ENCODE data around the gene ZRANB3. TPM values are rescaled to one million over a fixed set of nuclear protein-coding genes. Genes with fewer than 3 reads are reported as not detected.
"Not testable (repeated sequence)": the region's sequence is repeated elsewhere in the genome, so short reads cannot be mapped to it uniquely, and the experiment has no call there.

ZRANB3 gene
- total and polyA plus RNA-seq, 10 donors: 2.2 to 11.1 (median 6.9) TPM

- H3K4me3 ChIP-seq: no peak overlapping the region
- H3K9me3 ChIP-seq: no peaks in the 10 kb centered on the region
- intact Hi-C loops (cut with DNase I; ENCODE audit: low total_unique reads): no loop called here
- no peak overlapping the region for H3K27ac ChIP-seq
- peaks cover 0 to 5% (median 0%) of the 10 kb centered on the region in 6 donors for H3K36me3 ChIP-seq
- no peaks in the 10 kb centered on the region for H3K27me3 ChIP-seq (replicated peaks in 1 of 7)
- no peaks in the 10 kb centered on the region for H3K4me1 ChIP-seq
- DNase-seq: no peak
- WGBS, 5 donors: 92 to 95% (median 93%) methylated on average over 5 of the region's 5 CpGs
- no peak for TF ChIP-seq POLR2A (IDR thresholded peaks at IDR 0.05)
- no peak for TF ChIP-seq POLR2AphosphoS5 (IDR thresholded peaks at IDR 0.05)
- no peak for TF ChIP-seq CTCF (IDR thresholded peaks at IDR 0.05 in 8 of 11, conservative IDR thresholded peaks at IDR 0.05 in 3 of 11)
These were observed 20.3 kb upstream of the ZRANB3 start for GRCh38 chr2:135551356-135551755.

DNA sequence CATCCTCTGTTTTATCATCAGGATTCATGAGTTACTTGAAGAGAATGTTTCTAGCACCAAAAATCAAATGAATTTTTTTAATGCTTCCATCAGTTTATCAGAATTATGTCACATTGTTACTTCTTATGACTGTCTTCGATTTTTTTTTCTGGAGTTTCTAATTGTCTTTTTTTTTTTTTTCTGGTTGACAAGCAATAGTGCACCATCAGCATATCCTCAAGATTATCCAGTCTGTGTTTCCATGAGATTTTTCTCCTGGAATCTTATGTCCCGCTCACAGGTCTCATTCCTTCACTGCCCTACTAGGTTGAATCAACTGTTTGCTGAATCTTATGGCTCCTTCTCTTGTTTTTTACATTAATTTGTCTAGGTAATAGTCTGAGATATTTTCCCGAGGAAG, 16.3 kb upstream of the ZRANB3 start:
- WGBS, 5 donors: 94 to 97% (median 95%) methylated on average over 3 of the region's 3 CpGs
- H3K27me3 ChIP-seq (replicated peaks in 1 of 7): no peaks in the 10 kb centered on the region
- no peak for TF ChIP-seq POLR2A (IDR thresholded peaks at IDR 0.05)
- TF ChIP-seq CTCF (IDR thresholded peaks at IDR 0.05 in 8 of 11, conservative IDR thresholded peaks at IDR 0.05 in 3 of 11): no peak
- DNase-seq: no peak
- no peak overlapping the region for H3K4me3 ChIP-seq
- H3K27ac ChIP-seq: no peak overlapping the region
- H3K9me3 ChIP-seq: no peaks in the 10 kb centered on the region
- intact Hi-C loops (cut with DNase I; ENCODE audit: low total_unique reads): no loop called here
- H3K4me1 ChIP-seq: no peaks in the 10 kb centered on the region
- no peaks in the 10 kb centered on the region for H3K36me3 ChIP-seq

- H3K27me3 ChIP-seq (replicated peaks in 1 of 7): no peaks in the 10 kb centered on the region
- DNase-seq: no peak
- H3K4me3 ChIP-seq: no peak overlapping the region
- no peaks in the 10 kb centered on the region for H3K36me3 ChIP-seq
- intact Hi-C loops (cut with DNase I; ENCODE audit: low total_unique reads): no loop called here
- H3K27ac ChIP-seq: no peak overlapping the region
- no peaks in the 10 kb centered on the region for H3K9me3 ChIP-seq
- 76 to 94% (median 89%) methylated on average over 3 of the region's 3 CpGs for WGBS, 5 donors
- TF ChIP-seq POLR2A (IDR thresholded peaks at IDR 0.05) (no peak), POLR2AphosphoS5 (IDR thresholded peaks at IDR 0.05) (no peak), CTCF (IDR thresholded peaks at IDR 0.05 in 8 of 11, conservative IDR thresholded peaks at IDR 0.05 in 3 of 11) (no peak)
- no peaks in the 10 kb centered on the region for H3K4me1 ChIP-seq
These were observed 15.4 kb upstream of the ZRANB3 start for GRCh38 chr2:135546436-135546835.

GRCh38 chr2:135533545-135533944, 2.5 kb upstream of the ZRANB3 start:
- intact Hi-C loops (cut with DNase I; ENCODE audit: low total_unique reads); H3K4me3 ChIP-seq; H3K9me3 ChIP-seq; H3K27me3 ChIP-seq (replicated peaks in 1 of 7); DNase-seq; H3K36me3 ChIP-seq; H3K27ac ChIP-seq: not testable (repeated sequence)
- 96 to 99% (median 97%) methylated on average over 15 of the region's 15 CpGs for WGBS, 5 donors
- H3K4me1 ChIP-seq: peaks cover 5 to 46% (median 25%) of the 10 kb centered on the region in 6 donors

DNA sequence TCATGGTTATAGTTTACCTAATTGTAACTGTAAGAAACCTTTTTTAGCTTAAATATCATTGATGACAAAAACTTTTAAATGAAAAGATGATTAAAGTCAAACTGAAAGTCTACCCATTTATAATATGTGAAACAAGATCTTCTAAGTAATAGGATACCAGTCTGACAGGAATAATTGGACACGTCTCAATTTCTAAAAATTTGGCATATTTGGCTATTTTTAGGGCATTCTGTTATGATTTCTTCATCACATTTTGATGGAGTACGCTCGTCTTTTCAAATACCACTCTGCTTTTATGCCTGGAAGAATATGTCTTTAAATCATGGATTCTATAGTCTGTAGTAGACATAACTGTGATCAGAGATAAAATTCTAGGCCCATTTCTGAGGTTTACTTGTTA, 1.6 kb upstream of the ZRANB3 start:
- intact Hi-C loops (cut with DNase I; ENCODE audit: low total_unique reads): no loop called here
- DNase-seq: no peak
- Histone ChIP-seq H3K36me3 (no peaks in the 10 kb centered on the region), H3K27me3 (replicated peaks in 1 of 7) (no peaks in the 10 kb centered on the region), H3K27ac (peak overlapping the region in 1 of 8 donors; percentile 97), H3K4me1 (peaks cover 5 to 46% (median 25%) of the 10 kb centered on the region in 6 donors), H3K9me3 (no peaks in the 10 kb centered on the region), H3K4me3 (peak overlapping the region in 5 of 8 donors; percentile 92 to 98 (median 97))
- TF ChIP-seq POLR2AphosphoS5 (IDR thresholded peaks at IDR 0.05) (no peak), POLR2A (IDR thresholded peaks at IDR 0.05) (no peak), CTCF (IDR thresholded peaks at IDR 0.05 in 8 of 11, conservative IDR thresholded peaks at IDR 0.05 in 3 of 11) (no peak)
- 50 to 67% (median 62%) methylated on average over 3 of the region's 3 CpGs for WGBS, 5 donors

Measured in spleen (tissue), 11 donors.